Brain microvascular endothelial cell (primary cell): ENCODE data around the gene KIF18B.
A peak's percentile ranks its signal among the peaks of the same experiment; 100 is the strongest.

Experiments
- DNase-seq: peaks from one replicate; pipeline ENCODE4 v3.0.0-alpha.2; 2020
- H3K27ac ChIP-seq: fragments of 250-450 bp; sonication (Bioruptor Pico); 2 replicates; pipeline ENCODE4 v1.5.1; 2020; ENCODE audit warnings: mild to moderate bottlenecking, moderate library complexity
- H3K27me3 ChIP-seq: fragments of 250-450 bp; sonication (Bioruptor Pico); replicated peaks from 2 replicates; pipeline ENCODE4 v1.5.1; 2020; ENCODE audit warnings: mild to moderate bottlenecking
- H3K36me3 ChIP-seq: fragments of 250-450 bp; sonication (Bioruptor Pico); replicated peaks from 2 replicates; pipeline ENCODE4 v1.5.1; 2020; ENCODE audit warnings: mild to moderate bottlenecking
- H3K4me3 ChIP-seq: 2 replicates; pipeline ENCODE4 v1.5.1; 2011; ENCODE audit warnings: low read depth, mild to moderate bottlenecking, control low read depth, low read length, moderate library complexity
- in situ Hi-C: cut with HindIII; loops from 2 replicates; pipeline ENCODE4 v1.10.0; 2017; ENCODE audit warnings: low sequenced_read_pairs, low pct_ligation_motif_present
- TF ChIP-seq, protein P1 (sequence below): IDR thresholded peaks from 2 replicates; pipeline ENCODE4 v1.5.1; 2011; ENCODE audit warnings: low read depth, mild to moderate bottlenecking, moderate library complexity, low read length, control low read depth, inconsistent platforms; ENCODE audit errors: missing control alignments

The KIF18B gene

DNA sequence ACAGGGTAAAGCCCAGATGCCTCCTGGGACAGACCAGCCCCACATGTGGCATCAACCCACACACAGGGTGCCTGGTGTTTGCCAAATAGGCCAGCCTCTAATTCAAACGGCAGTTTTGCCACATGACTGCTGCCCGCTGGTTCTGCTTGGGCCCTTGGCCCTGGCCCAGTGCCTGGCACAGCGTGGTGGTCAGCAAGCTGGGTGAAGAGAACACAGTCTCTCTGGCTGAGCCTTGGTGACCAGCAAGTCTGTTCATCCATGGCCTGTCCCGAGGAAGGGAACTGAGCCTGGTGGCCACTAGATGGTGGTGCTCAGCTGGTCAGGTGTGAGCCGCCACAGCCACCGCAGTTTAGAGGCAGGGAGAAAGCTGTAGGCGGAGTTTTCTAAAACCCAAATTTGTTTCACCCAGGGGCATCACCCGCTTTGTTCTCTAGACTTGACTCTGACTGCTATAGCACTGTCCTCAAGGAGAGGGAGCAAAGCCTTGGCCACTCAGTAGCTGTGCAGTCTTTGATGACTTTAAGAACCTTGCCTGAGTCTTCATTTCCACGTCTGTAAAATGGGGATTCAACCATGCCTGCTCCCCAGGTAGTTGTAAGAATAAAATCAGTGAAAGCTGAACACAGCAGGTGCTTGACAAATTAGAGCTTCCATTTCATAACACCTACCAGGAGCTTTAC is 27.5 kb downstream of the KIF18B start:
- Histone ChIP-seq H3K4me3 (no peak overlapping the region), H3K27me3 (no peaks in the 10 kb centered on the region), H3K36me3 (no peaks in the 10 kb centered on the region), H3K27ac (no peak overlapping the region)
- in situ Hi-C loops, result loop anchor here (25.0 kb wide), 1 partner anchor 92 kb away; no protein-coding TSS in a partner anchor
- TF ChIP-seq, protein P1, sequence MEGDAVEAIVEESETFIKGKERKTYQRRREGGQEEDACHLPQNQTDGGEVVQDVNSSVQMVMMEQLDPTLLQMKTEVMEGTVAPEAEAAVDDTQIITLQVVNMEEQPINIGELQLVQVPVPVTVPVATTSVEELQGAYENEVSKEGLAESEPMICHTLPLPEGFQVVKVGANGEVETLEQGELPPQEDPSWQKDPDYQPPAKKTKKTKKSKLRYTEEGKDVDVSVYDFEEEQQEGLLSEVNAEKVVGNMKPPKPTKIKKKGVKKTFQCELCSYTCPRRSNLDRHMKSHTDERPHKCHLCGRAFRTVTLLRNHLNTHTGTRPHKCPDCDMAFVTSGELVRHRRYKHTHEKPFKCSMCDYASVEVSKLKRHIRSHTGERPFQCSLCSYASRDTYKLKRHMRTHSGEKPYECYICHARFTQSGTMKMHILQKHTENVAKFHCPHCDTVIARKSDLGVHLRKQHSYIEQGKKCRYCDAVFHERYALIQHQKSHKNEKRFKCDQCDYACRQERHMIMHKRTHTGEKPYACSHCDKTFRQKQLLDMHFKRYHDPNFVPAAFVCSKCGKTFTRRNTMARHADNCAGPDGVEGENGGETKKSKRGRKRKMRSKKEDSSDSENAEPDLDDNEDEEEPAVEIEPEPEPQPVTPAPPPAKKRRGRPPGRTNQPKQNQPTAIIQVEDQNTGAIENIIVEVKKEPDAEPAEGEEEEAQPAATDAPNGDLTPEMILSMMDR, result peak; percentile 95
- peak; percentile 76 for DNase-seq

DNA sequence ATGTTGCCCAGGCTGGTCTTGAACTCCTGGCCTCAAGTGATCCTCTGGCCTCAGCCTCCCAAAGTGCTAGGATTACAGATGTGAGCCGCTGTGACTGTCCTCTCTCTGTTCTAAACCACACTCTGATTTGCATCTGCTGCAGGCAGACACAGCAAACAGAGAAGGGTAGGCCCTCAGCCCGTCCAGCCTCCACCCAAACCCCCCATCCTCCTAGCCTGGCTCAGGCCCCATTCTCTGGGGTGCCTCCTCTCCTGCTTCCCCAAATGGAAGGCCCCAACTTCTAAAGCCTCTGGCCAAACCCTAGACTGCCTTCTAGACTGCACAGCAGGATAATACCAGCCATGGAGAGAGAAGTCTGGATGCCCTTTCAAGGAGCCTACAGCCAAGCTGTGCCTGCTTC is 28.2 kb downstream of the KIF18B start:
- in situ Hi-C loops, result loop anchor here (25.0 kb wide), 1 partner anchor 93 kb away; no protein-coding TSS in a partner anchor
- H3K4me3 ChIP-seq, result no peak overlapping the region
- no peak overlapping the region for H3K27ac ChIP-seq
- no peaks in the 10 kb centered on the region for H3K27me3 ChIP-seq
- TF ChIP-seq, protein P1, result no peak
- DNase-seq, result no peak
- H3K36me3 ChIP-seq, result no peaks in the 10 kb centered on the region

DNA sequence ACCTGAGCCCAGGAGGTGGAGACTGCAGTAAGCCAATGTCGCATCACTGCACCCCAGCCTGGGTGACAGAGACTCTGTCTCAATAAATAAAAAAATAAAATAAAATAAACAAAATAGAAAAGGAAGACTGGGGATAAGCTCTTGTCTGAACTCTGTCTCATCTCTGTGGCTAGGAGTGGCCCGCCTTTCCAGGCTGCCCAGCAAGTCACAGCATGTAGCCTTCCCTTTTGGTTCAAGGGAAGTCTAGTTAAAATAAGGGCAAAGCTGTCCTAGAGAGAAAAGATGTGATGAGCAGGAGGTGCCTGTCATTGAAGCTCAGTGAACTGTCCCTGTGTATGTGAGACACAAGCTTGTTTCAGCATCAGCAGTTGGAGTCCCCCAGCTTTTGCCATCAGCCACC is 29.6 kb downstream of the KIF18B start:
- Histone ChIP-seq H3K4me3 (no peak overlapping the region), H3K27ac (no peak overlapping the region), H3K36me3 (no peaks in the 10 kb centered on the region), H3K27me3 (no peaks in the 10 kb centered on the region)
- in situ Hi-C loops, result loop anchor here (25.0 kb wide), 1 partner anchor 94 kb away; no protein-coding TSS in a partner anchor
- no peak for DNase-seq
- TF ChIP-seq, protein P1, result no peak

DNA sequence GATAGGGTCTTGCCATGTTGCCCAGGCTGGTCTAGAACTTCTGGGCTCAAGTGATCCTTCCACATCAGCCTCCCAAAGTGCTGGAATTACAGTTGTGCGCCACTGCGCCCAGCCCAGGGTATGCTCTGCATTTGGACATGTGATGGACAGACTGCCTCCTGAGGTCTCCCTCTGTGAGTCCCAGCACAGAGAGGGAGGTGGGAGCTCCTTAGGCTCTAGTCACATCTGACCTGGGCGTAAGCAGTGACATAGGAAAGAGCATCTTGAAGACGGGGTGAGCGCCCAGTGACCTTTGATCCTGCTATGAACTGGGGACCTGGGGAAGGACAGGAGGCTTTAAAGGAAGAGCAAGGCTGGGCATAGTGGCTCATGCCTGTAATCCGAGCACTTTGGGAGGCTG is 30.1 kb downstream of the KIF18B start:
- in situ Hi-C loops, result loop anchor here (25.0 kb wide), 1 partner anchor 95 kb away; no protein-coding TSS in a partner anchor
- Histone ChIP-seq H3K36me3 (no peaks in the 10 kb centered on the region), H3K27me3 (no peaks in the 10 kb centered on the region), H3K27ac (no peak overlapping the region), H3K4me3 (no peak overlapping the region)
- no peak for DNase-seq
- TF ChIP-seq, protein P1, result no peak

DNA sequence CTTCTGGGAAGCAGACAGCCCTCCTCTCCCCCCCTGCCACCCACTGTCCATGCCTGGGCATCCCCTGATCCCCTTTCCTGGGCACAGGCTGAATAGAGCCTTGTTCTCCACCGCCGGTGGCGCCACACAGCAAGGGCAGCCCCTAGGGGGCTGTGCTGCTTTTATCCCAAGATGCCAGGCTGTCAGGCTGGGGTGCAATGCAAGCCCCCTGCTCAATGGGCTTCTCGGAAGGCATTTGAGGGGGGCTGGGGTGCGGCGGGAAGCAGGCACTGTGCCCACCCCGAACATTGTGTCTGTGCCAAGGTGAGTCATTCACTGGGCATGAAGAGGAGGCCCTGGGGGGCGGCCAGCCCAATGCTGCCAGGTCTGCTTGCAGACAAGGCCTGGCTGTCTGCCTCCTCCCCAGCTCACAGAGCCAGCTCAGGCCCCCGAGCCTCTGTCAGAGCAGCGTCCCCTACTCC is 30.8 kb downstream of the KIF18B start:
- DNase-seq, result no peak
- TF ChIP-seq, protein P1, result peak; percentile 34
- H3K27ac ChIP-seq, result no peak overlapping the region
- no peak overlapping the region for H3K4me3 ChIP-seq
- no peaks in the 10 kb centered on the region for H3K36me3 ChIP-seq
- in situ Hi-C loops, result loop anchor here (25.0 kb wide), 1 partner anchor 95 kb away; no protein-coding TSS in a partner anchor
- H3K27me3 ChIP-seq, result no peaks in the 10 kb centered on the region
